ENCODE data around the gene SLC16A8. TPM values are rescaled to one million over a fixed set of nuclear protein-coding genes. Genes with fewer than 3 reads are reported as not detected.

Gene SLC16A8
- total and polyA plus RNA-seq, 10 of the 15 experiments (the other 5 are each of a cell fraction or from before 2014, with no cell fraction given): not detected

DNA sequence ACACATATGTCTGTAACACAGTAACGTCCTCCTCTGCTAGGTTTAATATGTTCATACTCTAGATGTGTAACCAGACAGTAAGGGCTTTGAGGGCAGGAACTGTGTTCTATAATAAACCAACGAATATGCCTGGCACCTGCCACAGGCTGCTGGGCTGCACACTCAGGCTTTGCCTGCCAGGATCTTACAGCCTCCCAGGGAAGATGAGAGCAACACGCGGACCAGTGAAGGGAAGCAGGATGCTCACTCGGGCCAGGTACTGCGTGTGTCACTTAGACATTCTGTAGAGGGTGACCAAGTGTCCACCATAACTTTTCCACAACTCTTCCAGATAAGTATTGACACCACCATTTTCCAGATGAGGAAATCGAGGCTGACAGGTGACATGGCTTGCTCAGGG, 48.2 kb upstream of the SLC16A8 start:
- Histone ChIP-seq H3K4me1 (ENCODE audit: control insufficient read depth, insufficient read depth, low read length) (no peaks in the 10 kb centered on the region), H3K9me3 (replicated peaks; ENCODE audit: control insufficient read depth, insufficient read depth, low read length) (no peaks in the 10 kb centered on the region), H3K4me2 (ENCODE audit: control insufficient read depth, insufficient read depth) (no peak overlapping the region), H2AFZ (ENCODE audit: control insufficient read depth, low read depth, low read length) (no peak overlapping the region), H4K20me1 (ENCODE audit: control insufficient read depth, insufficient read depth) (no peaks in the 10 kb centered on the region), H3K27me3 (replicated peaks in 1 of 2; ENCODE audit: control insufficient read depth in 2 of 2, insufficient read depth in 2 of 2, low read length in 1 of 2) (no peaks in the 10 kb centered on the region), H3K4me3 (no peak overlapping the region), H3K27ac (ENCODE audit: control insufficient read depth, insufficient read depth) (no peak overlapping the region), H3K79me2 (ENCODE audit: control insufficient read depth, insufficient read depth, low read length) (no peaks in the 10 kb centered on the region), H3K36me3 (ENCODE audit: control insufficient read depth in 2 of 2, insufficient read depth in 2 of 2, low read length in 1 of 2) (peaks cover 3 to 6% of the 10 kb centered on the region in 2 experiments), H3K9ac (ENCODE audit: control insufficient read depth, insufficient read depth, low read length) (no peak overlapping the region)
- ChIA-PET SMC1A (ENCODE audit: uncharacterized antibody, unreplicated experiment) (no interaction called here), POLR2A (no interaction called here), CTCF (interaction anchor here (0.7 kb wide), 1 partner anchor 11 kb away, joined by 3 read pairs; no protein-coding TSS in a partner anchor), RAD21 (ENCODE audit: unreplicated experiment) (interaction anchor here (0.5 kb wide), 1 partner anchor 62 kb away, joined by 5 read pairs; no protein-coding TSS in a partner anchor)
- intact Hi-C loops (cut with micrococcal nuclease; ENCODE audit: unreplicated experiment) (no loop called here), in situ Hi-C loops (cut with MboI) (no loop called here)
- WGBS (ENCODE audit: insufficient coverage, insufficient replicate concordance, low lambda C conversion rate, missing lambda C conversion rate): 80% methylated on average over 7 of the region's 7 CpGs
- ATAC-seq (no peak), FAIRE-seq (no peak), DNase-seq (ENCODE audit: low read depth, low spot score) (no peak)
- BruUV-seq (replicated peaks): no TSS peak
- no peak for TF ChIP-seq NFIC (IDR thresholded peaks at IDR 0.05; ENCODE audit: low read depth, low read length)
- TF ChIP-seq PML (IDR thresholded peaks at IDR 0.05; ENCODE audit: low read length): no peak
- no peak for TF ChIP-seq TCF12 (IDR thresholded peaks at IDR 0.05; ENCODE audit: low read depth, low read length)
- no peak for TF ChIP-seq EP300 (IDR thresholded peaks at IDR 0.05; ENCODE audit: borderline replicate concordance in 1 of 2, control insufficient read depth in 1 of 2, low read depth in 2 of 2, low read length in 2 of 2)
- TF ChIP-seq, protein P1, sequence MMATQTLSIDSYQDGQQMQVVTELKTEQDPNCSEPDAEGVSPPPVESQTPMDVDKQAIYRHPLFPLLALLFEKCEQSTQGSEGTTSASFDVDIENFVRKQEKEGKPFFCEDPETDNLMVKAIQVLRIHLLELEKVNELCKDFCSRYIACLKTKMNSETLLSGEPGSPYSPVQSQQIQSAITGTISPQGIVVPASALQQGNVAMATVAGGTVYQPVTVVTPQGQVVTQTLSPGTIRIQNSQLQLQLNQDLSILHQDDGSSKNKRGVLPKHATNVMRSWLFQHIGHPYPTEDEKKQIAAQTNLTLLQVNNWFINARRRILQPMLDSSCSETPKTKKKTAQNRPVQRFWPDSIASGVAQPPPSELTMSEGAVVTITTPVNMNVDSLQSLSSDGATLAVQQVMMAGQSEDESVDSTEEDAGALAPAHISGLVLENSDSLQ (IDR thresholded peaks at IDR 0.05): no peak
- no peak for TF ChIP-seq CBFB (IDR thresholded peaks at IDR 0.05; ENCODE audit: low read depth)
- TF ChIP-seq CHD4 (IDR thresholded peaks at IDR 0.05): no peak
- TF ChIP-seq CHD2 (IDR thresholded peaks at IDR 0.05; ENCODE audit: borderline replicate concordance, low read depth, low read length): no peak
- no peak for TF ChIP-seq CUX1 (IDR thresholded peaks at IDR 0.05; ENCODE audit: insufficient replicate concordance, low read depth, low read length)
- TF ChIP-seq RCOR1 (conservative IDR thresholded peaks at IDR 0.05; ENCODE audit: low read depth, low read length): no peak
- TF ChIP-seq POU2F2 (IDR thresholded peaks at IDR 0.05; ENCODE audit: borderline replicate concordance, low read depth, low read length): no peak
- no peak for TF ChIP-seq SUZ12 (IDR thresholded peaks at IDR 0.05; ENCODE audit: unreplicated experiment)
- no peak for TF ChIP-seq HDGF (IDR thresholded peaks at IDR 0.05)
- no peak for TF ChIP-seq CEBPB (IDR thresholded peaks at IDR 0.05; ENCODE audit: borderline replicate concordance in 1 of 2, low read depth in 2 of 2, low read length in 2 of 2)
- TF ChIP-seq WRNIP1 (IDR thresholded peaks at IDR 0.05; ENCODE audit: borderline replicate concordance, low read depth, low read length): no peak

Measured in GM12878 (cell line).